22Rv1 (cell line): ENCODE measurements around the gene SLC11A1.

Experiments
- CTCF ChIP-seq: fragments of 450-650 bp; IDR thresholded peaks from 2 replicates; pipeline ENCODE4 v1.5.1; 2017; ENCODE audit warnings: mild to moderate bottlenecking
- ZFX ChIP-seq: fragments of 450-650 bp; IDR thresholded peaks from 2 replicates; pipeline ENCODE4 v1.6.1; 2017; ENCODE audit warnings: antibody characterized with exemption, borderline replicate concordance

- no peak for TF ChIP-seq CTCF
- no peak for TF ChIP-seq ZFX
These were observed 10.1 kb upstream of the SLC11A1 start for GRCh38 chr2:218371983-218372350.
